OCI-M2 (cell line): ENCODE data around the gene CELSR1.
"Not testable (repeated sequence)": the region's sequence is repeated elsewhere in the genome, so short reads cannot be mapped to it uniquely, and the experiment has no call there.

ENCODE experiments used
- DNase-seq: peaks from one replicate; lab custom pipeline; 2025; ENCODE audit not compliant: unreplicated experiment; lab: John Stamatoyannopoulos, UW

Gene CELSR1

DNA sequence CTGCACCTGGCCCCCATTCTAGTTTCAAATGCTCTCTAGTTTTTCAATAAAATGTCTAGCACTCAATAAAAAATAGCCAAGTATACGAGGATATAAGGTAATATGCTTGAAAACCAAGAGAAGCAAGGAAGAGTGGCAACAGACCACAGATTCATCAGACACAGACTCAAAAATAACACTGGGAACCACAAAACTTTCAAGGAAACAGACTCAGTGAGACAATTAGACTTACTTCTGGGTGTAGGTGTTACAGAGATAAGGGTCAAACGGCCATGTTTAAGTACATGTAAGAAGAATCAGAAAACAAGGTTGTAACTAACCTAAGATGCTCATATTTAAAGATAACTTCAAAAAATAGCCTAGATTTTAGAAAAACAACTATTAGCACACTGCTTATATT is 134.9 kb downstream of the CELSR1 start:
- no peak for DNase-seq

DNA sequence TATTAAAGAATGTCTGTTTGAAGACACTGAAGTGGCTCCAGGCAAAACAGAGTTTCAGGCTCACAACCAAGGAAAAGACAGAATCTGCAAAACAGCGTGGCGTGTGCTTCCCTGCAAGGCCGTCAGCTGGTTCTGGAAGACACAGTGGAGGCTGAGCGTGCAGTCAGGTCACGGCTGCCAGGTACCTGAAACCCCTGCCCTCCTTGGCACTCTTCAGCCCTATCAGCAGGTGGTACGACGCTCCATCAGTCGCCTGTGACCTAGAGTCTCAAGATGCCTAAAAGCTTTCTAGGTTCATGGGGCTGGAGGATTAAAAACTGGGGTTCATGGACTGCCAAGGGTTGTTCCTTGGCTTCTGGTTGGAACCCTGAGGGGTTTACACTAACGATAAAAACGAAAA is 136.1 kb downstream of the CELSR1 start:
- DNase-seq: no peak

DNA sequence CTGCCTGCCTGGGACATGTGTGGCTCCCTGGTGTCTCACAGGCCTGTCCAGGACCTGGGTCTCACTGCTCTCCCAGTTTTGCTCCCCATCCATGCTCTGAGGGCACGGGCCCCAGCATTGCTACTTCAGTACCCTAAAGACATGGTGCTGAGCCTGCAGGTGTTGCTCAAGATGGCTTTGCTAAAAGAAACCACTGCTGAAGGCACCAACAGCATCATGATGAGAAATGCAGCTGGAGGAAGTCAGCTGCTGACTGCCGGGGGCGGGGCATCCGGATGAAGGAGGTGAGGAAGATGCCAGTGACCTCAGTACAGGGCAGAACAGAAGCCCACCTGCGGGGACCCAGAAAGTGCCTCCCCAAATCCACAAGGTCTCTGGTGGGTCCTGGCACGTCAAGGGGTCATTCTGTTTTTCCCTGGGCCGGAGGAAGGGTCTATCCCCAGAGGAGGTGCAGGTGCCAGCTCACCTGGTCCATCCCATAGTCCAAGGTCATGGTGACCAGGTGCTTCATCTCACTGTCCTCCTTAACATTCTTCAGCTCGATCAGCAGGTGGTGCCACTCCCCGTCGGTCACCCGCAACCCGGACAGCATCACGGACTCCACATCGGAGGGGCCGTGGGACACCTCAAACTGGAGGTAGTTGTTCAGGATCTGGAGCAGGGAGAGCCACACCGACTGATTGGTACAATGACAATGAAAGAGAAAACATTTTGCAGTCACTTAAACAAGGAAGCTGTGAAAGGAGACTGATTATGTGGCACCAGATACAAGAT is 138.0 kb downstream of the CELSR1 start:
- no peak for DNase-seq

DNA sequence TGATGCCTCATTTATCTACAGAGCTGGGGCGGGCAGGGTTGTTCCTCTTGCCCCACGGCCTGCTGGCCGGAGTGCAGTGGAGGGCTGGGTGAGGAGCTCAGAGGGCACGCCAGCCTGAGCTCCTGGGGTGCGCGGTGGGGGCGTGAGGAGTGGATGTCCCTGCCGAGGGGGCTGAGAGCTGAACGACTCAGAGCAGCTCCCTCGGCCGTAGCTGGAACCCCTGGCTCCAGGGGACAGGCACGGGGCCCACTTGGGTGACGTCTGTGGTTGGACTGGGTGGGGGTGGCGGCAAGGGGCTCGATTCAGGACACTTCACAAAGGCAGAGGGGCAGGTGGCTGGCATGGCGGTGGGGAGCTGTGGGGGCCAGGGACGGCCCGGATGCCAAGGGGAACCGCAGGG is 139.5 kb downstream of the CELSR1 start:
- DNase-seq: no peak

DNA sequence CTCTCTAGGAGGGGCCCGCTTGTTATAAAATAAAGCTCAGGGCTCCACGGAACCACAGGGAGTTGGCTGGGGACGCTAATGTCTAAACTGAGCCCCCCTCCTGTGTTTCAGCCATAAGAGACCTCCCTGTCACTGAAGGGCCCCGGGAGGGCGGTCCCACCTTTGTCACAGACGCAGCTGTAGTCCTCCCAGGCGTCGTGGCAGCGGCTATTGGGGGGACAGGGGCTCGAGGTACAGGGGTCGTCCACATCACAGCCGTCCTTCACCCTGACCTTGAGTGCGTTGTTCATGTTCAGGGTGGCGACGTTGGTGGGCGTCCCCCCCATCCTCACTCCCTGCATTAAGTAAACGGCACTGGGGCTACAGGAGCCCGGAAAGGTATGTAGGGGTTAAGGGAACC is 139.9 kb downstream of the CELSR1 start:
- no peak for DNase-seq

DNA sequence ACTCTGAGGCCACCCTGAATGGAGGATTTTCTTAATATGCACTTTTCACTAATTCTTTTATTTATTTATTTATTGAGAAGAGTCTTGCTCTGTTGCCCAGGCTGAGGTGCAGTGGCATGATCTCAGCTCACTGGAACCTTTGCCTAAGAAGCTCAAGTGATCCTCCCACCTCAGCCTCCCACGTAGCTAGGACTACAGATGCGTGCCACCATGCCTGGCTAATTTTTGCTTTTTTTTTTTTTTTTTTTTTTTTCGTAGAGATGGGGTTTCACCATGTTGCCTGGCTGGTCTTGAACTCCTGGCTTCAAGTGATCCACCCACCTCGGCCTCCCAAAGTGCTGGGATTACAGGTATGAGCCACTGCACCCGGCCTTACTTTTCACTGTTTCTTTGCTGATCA is 140.4 kb downstream of the CELSR1 start:
- not testable (repeated sequence) for DNase-seq

DNA sequence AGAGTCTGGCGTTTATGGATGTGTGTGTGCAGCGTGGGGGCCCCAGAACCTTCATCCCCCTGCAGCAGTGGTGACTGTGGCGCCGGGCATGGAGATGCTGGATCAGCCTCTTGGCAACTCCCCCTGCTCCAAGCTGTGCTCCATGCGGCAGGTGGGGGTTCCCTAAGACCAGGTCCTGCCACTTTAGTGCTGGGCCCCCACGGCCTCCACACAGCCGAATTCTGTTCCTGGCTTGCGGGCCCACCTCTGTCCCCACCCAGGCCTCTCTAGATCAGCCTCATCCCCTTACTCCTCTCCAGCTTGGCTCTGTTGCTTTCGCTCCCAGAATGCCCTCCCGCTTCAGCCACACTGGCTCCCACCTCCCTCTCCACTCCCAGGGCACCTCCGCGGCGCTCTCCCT is 142.3 kb downstream of the CELSR1 start:
- no peak for DNase-seq

DNA sequence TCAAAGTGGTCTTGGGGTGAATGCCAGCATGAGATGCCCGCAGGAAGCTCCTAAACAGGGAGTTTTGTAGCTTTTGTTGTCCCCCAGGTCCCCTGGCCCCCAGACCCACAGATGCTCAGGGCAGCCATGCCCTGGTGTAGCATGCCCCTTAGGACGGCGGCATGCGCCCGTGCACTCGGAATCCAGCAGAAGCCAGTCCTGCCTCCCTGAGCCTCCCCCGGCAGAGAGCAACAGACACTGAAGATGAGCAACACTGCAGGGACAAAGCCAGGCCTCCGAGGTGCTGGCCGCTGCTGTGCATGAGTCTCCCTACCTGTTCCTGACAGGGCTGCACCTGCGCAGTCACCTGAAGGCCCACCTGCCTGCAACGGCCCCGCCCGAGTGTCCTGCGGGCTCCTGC is 142.8 kb downstream of the CELSR1 start:
- no peak for DNase-seq

DNA sequence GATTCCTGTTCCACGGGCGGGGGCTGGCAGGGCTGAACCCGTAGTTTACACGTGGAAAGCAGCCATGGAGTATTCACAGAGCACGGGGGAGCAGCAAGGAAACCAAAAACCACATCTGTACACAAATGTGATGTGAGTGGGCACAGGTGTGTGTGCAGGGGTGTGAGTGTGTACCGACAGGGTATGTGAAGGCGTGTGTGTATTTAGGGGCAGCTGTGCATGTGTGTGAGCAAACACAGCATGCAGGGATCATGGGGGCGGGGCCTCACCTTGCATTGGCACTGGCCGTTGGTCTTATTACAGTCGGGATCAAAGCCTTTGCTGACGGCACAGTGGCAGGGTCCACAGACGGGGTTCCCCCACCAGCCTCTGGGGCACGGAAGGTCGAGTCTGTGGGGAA is 143.5 kb downstream of the CELSR1 start:
- DNase-seq: no peak

DNA sequence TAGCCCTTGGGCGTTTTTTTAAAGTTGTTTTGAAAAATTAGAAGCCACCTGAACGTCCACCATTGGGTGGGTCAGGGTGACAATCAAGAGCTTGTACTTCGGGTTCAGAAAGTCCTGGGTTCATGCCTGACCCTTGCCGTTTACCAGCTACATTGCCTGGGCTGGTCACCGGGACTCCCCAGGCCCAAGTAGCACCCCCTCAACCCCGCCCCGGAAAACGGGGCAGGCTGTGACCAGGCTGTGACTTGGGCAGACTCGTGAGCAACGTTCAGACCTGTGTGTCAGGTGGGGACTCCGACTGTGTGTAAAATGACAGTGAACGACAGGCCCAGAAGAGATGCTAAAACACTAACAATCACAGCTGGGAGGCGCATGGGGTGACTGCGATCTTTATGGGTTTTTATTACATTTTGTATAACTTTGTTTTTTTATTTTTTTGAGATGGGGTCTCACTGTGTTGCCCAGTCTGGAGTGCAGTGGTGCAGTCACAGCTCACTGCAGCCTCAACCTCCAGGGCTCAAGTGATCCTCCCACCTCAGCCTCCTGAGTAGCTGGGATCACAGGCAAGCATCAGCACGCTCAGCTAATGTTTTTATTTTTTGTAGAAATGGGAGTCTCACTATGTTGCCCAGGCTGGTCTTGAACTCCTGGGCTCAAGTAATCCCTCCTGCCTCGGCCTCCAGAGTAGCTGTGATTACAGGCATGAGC is 145.1 kb downstream of the CELSR1 start:
- no peak for DNase-seq

DNA sequence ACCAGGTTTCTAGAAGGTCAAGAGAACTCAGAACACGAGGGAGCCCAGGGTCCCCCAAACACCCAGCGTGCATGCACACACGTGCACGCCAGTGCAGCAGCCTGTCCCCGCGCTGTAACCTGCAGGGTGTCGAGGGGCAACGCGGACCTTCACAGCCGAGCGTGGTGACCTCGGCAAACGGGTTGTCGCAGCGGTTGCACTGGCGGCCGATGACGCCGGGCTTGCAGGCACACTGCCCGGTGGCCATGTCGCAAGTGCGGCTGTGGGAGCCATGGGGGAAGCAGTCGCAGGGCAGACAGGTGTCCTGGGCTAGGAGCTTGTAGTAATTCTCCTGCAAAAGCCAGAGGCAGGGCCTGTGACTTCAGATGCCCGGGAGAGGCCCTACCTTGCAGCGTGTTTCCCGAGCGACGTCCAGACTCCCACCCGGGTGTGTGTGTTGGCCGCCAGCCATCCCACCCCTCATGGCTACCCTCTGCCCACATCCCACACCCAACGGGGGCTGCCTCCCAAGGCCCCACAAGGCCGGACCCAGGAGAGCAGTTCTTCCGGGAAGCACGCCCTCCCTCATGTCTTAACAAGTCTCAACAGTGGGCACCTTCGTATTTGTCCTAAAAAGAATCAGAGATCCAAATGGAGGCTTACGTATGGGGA is 145.8 kb downstream of the CELSR1 start:
- no peak for DNase-seq

DNA sequence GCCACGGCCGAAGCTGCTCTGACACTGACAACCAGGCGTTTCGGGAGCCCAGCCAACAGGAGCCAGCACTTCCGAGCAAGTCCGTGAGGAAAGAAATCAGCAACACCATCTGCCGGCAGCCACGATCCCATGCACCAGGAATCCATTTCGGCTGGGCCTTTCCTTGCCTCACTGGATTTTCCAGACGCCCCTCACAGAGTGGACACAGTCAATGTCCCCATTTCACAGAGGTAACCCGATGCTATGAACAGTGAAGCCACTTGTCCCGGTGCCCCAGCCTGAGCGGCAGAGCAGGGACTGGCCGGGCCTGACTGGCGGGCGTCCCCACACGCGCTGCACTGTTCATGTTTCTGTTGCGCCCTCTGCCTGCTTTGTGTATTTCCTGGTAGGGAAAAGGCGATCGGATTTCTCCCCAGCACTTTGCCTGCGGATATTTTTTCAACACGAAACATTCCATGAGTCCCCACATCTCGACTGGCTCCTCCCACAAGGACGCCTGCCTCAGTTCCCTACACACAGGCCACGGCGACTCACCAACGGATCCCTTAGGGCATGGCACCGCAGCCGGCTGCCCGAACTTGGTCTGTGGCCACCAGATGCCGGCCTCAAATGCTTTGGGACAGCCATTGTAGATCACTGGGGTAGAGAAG is 146.6 kb downstream of the CELSR1 start:
- DNase-seq: no peak

DNA sequence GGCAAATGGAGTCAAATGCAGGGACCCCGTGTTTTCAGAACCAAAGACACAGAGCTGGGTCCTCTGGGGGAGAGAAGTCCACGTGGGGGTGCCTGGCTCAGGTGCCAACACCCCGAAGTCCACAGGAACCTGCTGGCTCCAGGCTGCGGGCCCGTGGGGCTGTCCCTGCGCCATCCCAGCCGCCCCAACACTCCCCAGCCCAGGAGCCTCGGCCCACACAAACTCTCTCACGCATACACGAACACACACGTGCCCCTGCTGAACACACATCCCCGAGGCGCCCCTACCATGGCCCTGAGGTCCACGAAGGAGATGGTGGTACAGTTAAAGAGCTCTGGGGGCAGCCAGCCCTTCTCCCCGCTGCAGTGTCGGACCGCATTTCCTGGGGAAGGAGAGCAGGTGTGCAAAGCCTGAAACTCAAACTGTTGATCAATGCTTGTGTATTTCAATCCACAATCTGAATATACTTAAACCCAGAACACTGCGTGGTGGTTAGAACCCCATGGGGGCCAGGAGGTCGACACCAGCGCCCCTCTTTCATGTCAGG is 147.2 kb downstream of the CELSR1 start:
- no peak for DNase-seq

DNA sequence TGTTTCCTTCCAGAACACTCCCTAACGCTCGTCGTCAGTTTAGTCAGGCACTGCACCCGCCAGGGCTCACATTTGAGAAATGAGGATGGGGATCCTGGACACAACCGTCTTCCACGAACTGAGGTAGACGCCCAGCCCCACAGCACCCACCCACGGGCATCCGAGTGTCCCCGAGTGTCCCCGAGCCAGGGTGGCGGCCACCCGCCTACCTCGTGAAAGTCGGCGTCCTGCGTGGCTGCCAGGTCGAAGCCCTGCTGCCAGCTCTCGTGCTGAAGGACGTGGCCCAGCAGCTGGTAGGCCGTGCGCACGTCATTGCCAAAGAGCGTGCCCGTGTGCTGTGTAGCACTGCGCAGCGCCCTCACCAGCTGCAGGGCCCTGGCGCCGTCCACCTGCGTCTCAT is 148.3 kb downstream of the CELSR1 start:
- DNase-seq: no peak

DNA sequence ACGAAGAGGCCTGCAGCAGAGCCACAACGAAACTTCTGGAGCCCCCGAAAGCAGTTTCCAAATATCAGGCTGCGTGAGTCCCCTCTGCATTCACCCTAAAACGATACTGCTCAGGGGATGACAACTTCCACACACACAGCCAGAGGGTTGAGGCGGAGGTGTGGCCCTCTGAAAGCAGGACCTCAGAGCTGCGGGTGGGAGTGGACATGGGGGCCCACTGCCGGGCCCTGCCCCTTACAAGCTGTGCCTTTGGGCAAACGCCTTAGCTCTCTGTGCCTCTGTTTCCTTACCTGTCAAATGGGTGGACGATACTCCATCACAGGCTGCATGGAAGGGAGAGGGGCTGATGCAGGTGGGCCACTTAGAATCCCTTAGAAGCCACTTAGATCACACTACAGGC is 148.8 kb downstream of the CELSR1 start:
- DNase-seq: no peak

DNA sequence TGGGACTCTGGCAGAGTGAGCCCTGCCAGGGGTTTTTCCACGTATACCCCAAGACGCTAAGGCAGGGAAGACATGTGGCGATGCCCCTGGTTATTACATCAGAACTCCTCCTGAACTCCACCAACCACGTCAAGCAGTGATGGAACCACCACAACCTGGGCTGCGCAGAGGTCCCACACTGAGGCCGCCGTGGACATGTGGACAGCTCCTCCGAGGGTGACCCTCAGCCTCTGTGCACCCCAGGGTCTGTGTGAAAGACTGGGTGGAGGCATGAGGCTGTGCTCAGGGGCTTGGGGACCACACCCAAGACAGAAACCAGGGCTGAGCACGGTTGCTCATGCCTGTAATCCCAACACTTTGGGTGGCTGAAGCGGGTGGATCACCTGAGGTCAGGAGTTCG is 149.7 kb downstream of the CELSR1 start:
- DNase-seq: no peak

DNA sequence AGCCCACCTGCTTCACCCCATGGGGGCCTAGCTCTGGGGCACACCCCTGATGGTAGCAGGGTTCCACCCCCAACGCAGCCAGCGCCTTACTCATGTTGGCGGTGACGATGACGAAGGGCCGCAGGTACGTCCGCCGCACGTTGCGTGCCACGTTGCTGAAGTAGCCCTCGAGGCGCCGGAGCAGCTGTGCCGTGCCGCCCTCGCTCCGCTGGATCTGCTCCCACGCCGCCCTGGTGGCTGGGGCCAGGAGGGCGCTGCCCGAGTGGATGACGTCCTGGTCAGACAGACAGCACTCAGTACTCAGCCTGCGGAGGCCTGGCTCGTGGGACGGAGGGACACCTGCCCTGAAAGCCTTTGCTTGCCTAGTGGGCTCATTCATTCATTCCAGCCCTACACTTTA is 151.1 kb downstream of the CELSR1 start:
- DNase-seq: no peak

DNA sequence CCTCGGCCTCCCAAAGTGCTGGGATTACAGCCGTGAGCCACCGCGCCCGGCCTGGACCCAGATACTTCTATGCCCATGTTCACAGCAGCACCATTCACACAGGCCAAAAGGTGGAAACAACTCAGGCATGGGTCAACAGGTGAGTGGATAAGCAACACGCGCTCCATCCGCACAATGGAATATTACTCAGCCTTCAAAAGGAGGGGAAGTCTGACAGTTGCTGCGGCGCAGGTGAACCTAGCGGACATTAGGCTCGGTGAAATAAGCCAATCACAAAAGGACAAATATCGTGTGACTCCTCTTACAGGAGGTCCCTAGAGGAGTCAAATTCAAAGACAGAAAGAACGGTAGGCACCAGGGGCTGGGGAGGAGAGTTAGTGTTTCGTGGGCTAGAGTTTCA is 154.9 kb downstream of the CELSR1 start:
- no peak for DNase-seq

DNA sequence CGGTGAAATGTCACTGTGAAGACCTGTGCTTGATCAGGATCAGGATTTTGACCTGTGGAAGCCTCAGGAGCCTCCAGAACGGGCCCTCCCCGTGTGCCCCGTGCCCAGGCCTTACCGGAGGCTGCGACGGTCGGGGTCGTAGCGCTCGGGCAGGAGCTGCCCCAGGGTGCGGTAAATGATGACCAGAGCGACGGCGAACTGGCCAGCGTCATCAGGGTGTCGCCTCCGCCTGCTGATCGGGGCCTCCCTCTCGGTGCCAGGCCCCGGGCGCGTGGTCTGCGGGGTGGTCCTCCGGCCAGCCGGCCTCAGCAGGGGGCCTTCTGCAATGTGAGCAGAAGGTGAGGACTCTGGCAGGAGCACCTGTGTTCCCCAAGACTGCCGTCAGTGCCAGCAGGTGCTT is 155.7 kb downstream of the CELSR1 start:
- no peak for DNase-seq

DNA sequence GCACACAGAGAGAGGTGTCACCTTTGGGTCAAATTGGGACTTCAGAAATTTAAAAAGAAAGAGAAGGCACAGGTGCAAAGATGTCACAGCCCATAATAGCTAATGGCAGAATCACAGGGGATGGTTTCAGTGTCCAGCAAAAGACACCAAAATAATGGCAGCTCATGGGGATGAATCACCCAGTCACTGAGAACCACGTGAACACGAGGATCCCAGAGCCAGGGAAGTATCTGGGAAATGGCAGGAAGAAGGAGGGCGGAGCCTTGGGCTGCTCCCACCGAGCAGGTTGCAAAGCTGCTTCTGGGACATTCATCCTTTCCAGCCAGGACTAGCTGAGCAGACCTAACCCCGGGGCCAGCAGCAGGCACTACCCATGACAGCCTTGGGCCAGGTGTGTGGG is 156.3 kb downstream of the CELSR1 start:
- DNase-seq: no peak

DNA sequence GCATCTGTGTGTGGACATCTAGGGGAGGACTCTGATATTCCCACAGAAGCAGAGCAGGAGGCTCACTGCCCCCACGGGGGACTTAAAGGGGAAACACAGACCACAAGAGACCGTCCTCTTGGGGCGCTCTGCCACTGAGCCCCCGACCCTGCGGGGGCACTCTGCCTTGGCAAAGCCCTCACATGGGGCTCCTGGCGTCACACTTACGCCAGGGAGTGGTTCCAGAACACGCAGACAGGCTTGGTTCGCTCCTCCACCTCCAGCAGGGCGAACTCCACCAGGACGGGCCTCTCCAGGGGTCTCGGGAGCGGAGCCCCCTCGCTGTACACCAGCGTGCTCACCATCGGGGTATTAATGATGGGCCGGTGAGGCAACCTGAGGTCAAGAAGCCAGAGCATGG is 156.8 kb downstream of the CELSR1 start:
- DNase-seq: no peak

DNA sequence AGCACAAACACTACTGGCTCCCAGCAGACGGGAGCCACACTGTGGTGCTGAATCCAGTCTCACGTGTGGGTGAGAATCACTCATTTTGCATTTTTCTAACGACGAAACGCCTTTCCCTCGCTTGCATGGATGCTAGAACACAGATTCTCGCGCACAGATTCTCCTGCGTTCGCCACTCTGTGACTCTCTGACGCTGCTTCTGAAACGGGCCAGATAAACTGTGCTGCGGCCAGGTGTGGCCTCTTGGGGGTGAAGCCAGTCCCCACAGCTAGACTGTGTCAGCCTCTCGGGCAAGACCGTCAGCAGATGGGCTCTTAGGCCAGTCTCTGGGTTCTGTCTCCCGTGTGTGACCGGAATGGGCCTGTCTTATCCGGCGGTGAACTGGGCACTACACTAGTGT is 157.4 kb downstream of the CELSR1 start:
- DNase-seq: no peak
